Smooth muscle cell of the brain vasculature (primary cell): ENCODE results near the gene ACBD6.
"Not testable (repeated sequence)": the region's sequence is repeated elsewhere in the genome, so short reads cannot be mapped to it uniquely, and the experiment has no call there.

Experiments
- DNase-seq: peaks from one replicate; pipeline ENCODE4 v3.0.0-alpha.2; 2012; ENCODE audit warnings: low read depth, low spot score

Gene ACBD6, protein sequence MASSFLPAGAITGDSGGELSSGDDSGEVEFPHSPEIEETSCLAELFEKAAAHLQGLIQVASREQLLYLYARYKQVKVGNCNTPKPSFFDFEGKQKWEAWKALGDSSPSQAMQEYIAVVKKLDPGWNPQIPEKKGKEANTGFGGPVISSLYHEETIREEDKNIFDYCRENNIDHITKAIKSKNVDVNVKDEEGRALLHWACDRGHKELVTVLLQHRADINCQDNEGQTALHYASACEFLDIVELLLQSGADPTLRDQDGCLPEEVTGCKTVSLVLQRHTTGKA

DNA sequence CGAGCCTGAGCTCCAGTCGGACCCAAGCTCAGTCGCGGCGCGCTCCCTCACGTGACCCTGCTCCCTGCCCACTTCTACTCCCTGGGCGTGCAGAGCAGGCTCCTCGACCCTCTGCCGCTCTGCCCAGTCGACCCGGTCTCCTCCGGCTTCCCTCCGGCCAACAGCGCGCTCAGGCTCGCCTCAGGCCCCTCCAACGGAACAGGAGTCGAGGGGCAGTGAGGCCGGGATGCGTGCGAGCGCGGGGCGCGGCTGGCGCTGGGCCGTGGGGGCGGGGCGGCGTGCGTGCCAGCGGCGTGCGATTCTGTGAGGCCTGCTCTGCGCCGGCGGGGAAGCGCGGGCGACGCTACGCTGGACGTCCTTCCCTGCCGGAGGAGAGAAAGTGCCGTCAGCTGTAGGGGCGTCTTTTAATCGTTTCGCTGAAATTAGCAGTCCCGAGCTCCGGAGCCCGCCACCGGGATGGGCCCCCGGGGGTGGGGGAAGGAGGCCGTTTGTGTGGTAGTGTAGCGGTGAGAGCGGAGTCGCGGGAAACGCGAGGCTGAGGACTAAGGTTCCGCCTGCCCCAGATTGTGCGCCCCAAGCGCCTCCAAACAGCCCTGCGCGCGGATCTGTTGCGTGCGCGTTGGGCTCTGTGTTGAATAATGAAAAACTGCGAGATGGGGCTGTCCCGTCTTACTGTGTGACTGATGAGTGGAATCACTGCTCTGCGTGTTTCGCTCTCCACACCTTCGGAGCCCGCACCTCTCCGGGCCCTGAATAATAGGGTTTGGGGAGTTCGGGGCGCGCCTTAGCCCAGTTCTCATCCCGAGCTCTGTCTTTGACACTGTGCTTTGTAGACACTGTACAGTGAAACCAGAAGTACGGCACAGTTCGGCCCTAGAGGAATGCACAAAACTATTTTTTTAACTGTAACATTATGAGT is at the start of gene ACBD6:
TSS of gene ACBD6 (minus strand) at position 217 of the 919 bp plus-strand sequence. CDS start 311 bp downstream, outside the sequence.
- peak; percentile 57 for DNase-seq

DNA sequence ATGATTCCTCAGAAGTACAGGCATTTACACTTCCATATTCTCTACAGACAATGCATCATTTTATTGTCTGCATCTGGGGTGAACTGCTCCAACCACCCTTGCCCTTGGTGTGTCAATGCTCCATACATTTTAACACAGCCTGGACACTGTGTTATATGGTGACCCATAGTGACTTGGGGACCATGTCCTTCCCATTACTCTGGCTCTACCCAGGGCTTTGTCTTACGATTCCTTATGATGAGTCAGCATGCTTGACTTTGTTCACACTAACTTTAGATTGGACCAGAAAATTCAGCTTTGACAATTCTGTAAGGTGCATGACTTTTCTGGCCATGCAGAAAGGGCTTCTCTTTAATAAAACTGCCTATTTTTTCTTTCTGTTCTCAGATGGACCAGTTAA is 49.6 kb upstream of the ACBD6 start:
- no peak for DNase-seq

DNA sequence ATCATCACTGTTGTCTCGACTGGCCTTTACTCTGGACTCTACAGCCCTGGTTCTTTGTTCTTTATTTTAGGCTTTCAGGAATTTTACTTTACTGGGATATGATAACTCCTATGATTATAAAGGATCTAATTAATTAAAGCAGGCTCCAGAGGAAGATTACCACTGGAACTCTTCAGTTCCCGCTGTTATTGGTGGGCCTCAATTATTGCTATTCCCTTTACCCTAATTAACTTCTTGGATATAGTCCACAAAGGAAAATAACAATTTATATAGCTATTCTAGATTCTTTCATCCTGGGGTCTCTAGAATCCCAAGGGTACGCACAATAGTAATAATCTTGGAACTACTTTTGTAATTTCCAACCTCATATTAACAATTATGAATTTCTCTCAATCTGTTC is 47.9 kb upstream of the ACBD6 start:
- DNase-seq: no peak

DNA sequence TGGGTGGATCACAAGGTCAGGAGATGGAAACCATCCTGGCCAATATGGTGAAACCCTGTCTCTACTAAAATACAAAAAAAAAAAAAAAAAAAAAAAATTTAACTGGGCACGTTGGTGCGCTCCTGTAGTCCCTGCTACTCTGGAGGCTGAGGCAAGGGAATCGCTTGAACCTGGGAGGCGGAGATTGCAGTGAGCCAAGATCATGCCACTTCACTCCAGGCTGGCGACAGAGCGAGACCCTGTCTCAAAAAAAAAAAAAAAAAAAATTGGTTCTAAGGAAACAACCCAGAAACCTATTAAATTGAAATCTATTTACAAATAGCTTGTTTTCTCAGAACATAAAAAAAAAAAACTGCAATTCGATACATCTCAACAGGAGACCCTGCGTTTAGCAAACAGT is 47.4 kb upstream of the ACBD6 start:
- DNase-seq: not testable (repeated sequence)

DNA sequence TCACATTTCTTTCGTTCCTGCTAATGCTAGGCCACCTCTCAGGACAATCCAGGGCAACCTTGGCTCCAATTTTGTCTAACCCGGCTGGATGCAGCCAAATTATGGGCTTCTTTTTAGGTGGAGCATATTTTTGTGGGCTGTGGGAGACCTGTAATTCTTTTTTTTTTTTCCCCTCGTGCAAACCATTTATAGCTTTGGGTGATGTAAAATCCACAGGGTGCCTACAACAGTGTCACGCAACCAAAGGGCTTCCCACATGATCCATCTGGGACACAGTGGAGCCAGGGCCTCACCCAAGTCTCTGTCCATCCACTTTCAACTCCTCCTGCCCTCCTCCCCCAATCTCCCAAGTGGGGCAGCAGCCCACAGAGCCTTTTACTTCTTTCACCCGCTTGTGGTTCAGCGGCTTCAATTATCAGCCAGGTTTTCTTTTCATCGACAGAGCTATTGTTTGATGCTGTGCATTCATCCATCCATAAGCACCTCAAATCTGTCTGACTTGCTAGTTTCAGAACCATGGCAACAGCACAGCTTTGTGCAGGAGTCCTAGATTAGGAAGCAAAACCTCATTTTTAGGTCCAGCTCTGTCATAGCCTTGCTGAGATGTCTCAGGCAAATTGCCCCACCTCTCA is 46.4 kb upstream of the ACBD6 start:
- DNase-seq: no peak

DNA sequence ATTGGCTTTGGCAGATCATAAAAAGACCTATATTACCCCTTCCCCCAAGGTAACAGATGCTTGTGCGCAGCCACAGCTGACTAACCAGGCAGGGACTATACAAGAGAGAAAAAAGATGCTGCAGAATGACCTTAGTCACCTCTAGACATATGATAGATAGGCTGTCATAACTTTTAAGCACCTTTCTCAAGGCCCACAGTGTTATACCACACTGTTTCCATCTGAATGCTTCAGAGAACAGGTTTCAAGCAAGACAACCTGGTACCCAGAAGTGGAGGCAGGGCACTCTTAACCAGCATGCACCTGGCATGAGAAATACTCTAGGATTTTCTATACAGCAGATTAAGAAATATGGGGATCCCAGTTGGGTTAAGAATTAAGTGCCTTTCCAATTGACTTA is 43.6 kb upstream of the ACBD6 start:
- no peak for DNase-seq

GRCh38 chr1:180544050-180544449 is 41.7 kb upstream of the ACBD6 start:
- no peak for DNase-seq

DNA sequence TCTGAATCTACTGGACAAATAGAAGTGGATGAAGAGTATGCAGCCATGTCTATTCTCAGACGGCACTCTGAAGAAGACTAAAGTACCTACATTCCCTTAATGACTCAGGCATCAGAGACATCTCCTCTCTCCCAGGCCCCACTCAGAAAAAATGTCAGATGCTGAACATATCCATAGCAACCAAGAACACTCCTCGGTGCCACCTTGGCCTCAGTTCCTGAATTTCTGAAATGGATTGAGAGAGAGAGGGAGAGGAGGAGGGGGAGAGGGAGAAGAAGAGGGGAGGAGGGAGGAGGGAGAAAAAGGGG is 40.4 kb upstream of the ACBD6 start:
- no peak for DNase-seq

- DNase-seq: peak; percentile 41
Observed at GRCh38 chr1:180542113-180542837, 39.9 kb upstream of the ACBD6 start.

- DNase-seq: no peak
Observed at GRCh38 chr1:180540697-180541594, 38.6 kb upstream of the ACBD6 start.

GRCh38 chr1:180539136-180539535 is 36.8 kb upstream of the ACBD6 start:
- DNase-seq: no peak

GRCh38 chr1:180536821-180537372 is 34.5 kb upstream of the ACBD6 start:
- DNase-seq: no peak

GRCh38 chr1:180535418-180535999 is 33.1 kb upstream of the ACBD6 start:
- DNase-seq: no peak

- DNase-seq: no peak
Observed at GRCh38 chr1:180534214-180534613, 31.8 kb upstream of the ACBD6 start.

DNA sequence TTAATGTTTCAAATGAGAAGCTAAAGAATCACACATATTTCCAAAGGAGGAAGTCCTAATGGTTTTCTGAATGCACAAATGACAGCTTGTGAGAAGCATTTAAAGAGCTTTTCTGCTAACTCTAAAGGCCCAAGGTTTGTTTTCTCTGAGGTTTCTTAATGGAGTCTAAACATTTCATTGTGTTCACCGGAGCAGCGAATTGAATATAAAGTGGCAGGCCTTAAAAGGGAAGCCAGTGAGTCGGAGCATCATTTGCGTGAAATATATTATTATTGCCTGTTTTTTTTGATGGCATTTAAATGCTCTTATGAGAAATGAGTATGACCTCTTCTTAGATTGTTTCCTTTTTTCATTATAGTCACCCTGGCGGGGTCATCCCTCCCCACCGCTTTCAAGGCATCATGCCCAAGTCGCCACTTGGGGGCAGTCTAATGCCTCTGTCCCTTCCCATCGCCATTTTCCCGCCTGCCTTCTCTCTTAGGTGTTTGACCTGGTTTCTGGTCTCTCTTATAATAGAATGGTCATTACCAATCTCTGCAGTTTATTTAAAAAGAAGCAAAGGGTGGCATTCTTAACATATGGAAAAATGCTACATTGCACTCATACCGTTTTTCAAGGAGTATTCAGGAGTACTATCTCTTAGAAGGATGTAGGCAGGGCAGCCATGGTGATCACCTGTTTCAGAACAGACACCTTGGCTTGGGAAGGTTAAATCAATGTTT is 31.1 kb upstream of the ACBD6 start:
- no peak for DNase-seq

DNA sequence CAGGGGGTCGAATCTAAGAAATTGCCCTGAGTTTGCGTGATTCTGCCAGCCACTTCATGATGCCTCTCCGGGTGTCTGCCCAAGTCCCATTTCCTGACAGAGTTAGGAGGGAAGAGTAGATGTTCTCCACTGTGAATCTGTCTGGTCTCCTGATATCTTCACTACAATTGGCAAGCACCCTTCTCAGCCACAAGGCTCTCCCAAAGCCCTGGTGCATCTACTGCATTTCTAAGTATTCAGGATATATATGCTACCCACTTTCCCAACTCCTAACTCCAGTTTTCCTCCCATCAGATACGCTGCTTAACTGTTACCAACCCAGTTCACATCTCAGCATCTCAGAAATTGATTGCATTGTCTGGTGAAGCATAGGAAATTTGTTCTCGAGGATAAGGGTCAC is 30.5 kb upstream of the ACBD6 start:
- DNase-seq: no peak

DNA sequence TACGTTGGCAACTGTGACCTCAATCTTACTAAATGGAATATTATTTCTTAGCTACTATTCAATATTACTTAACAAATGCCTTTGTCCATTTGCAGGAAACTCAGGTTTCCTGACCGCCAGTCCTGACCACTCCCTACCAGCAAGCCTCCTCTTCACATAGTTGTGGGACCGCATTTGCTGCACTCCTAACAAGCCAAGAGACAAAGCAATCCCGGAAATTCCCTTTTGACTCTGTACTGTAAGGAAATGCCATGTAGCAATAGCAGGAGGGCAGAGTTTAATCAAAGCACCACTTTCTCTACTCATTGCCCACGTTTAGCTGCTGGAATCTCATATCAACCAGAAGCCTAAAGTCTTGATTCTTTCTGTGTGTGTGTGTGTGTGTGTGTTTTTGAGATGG is 28.1 kb upstream of the ACBD6 start:
- no peak for DNase-seq

DNA sequence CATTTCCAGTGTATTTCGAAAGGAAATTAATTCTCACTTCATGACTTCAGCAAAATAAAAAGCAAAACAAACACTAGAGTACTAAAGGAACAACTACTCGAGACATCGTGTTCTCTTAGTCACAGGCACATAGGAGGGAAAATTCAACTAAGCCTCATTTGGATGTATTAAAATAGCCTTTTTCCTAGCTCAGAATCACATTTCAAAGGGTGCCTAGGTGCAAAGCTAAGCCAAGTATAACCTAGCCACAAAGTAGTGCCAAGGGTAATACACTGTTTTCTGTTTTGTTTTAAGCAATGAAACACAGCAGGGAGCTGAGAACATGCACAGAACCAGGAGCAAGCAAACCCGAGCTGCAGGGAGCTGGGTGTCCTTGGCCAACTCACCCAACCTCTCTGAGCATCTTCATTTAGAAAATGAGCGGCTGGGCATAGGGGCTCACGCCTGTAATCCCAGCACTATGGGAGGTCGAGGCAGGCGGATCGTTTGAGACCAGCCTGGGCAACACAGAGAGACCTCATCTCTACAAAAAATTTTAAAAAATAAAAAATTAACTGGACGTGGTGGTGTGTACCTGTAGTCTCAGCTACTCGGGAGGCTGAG is 26.6 kb upstream of the ACBD6 start:
- DNase-seq: no peak

DNA sequence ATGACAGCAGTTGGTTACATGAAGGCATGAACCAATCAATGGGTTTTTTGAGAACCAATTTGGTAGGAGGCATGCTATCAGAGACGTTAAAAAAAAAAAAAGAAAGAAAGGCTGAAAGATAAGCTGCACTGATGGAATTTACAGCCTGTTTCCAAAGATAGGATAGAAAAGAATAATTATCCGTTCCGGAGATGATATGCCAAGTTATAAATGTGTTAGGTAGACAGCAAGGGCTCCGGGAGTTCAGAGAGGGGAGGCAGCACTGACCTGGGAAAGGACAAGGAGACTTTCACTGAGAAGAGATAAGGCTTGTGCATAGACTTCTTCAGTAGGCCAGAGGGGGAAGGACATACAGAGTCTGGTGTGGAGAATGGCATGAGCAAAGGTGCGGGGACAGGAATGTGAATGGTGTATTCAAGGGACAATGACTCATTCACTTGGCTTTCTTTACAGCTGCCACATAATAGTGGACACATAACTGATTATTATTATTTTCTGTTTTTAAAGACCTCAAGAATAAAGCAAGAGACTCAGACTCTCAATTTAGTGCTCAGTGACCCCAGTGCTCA is 24.8 kb upstream of the ACBD6 start:
- no peak for DNase-seq
